HL-60 (cell line): ENCODE results near the gene TRIP6.

ENCODE experiments used
- DNase-seq, 2 experiments: peaks; one replicate each; pipeline ENCODE4 v3.0.0-alpha.2; 2010 to 2020; ENCODE audit warnings: low read depth in 1 of 2, low spot score in 1 of 2
- H3K27ac ChIP-seq: fragments of 250-450 bp; sonication (Bioruptor Pico); replicated peaks from 2 replicates; pipeline ENCODE4 v1.5.1; 2020; ENCODE audit warnings: mild to moderate bottlenecking, moderate library complexity
- H3K27me3 ChIP-seq: fragments of 250-450 bp; sonication (Bioruptor Pico); 2 replicates; pipeline ENCODE4 v1.5.1; 2021; ENCODE audit warnings: mild to moderate bottlenecking, moderate library complexity; ENCODE audit not compliant: insufficient read depth, poor library complexity, severe bottlenecking
- H3K4me3 ChIP-seq: replicated peaks from 2 replicates; pipeline ENCODE4 v1.5.1; 2011; ENCODE audit warnings: mild to moderate bottlenecking, control low read depth, low read length; ENCODE audit not compliant: insufficient read depth
- CTCF ChIP-seq: IDR thresholded peaks from one replicate; pipeline ENCODE4 v1.5.1; 2011; ENCODE audit warnings: low read length, control low read depth, inconsistent platforms; ENCODE audit not compliant: insufficient read depth
- GABPA ChIP-seq: IDR thresholded peaks from 2 replicates; pipeline ENCODE4 v1.6.1; 2012; ENCODE audit warnings: low read depth
- POLR2AphosphoS5 ChIP-seq: IDR thresholded peaks from 2 replicates; pipeline ENCODE4 v1.6.1; 2012; ENCODE audit warnings: low read depth
- REST ChIP-seq: IDR thresholded peaks from 2 replicates; pipeline ENCODE4 v1.6.1; 2012; ENCODE audit warnings: low read depth; ENCODE audit not compliant: insufficient replicate concordance
- SPI1 ChIP-seq: IDR thresholded peaks from 2 replicates; pipeline ENCODE4 v1.6.1; 2012; ENCODE audit warnings: low read depth, mild to moderate bottlenecking, borderline replicate concordance

The TRIP6 gene

GRCh38 chr7:100884736-100885439 lies 17.7 kb downstream of the TRIP6 start:
- no peaks in the 10 kb centered on the region for H3K27me3 ChIP-seq
- no peak for TF ChIP-seq REST
- peak; percentile 64; the same call in 1 of the 2 replicates for TF ChIP-seq SPI1
- no peak for TF ChIP-seq CTCF
- peak; percentile 76 for TF ChIP-seq GABPA
- TF ChIP-seq POLR2AphosphoS5: peak; percentile 56; the same call in 1 of the 2 replicates
- H3K4me3 ChIP-seq: peak overlapping the region; percentile 2; the same call in 1 of the 2 replicates
- peak; percentile 79 to 86 for DNase-seq
- peak overlapping the region; percentile 27 for H3K27ac ChIP-seq

GRCh38 chr7:100885440-100886141 lies 18.4 kb downstream of the TRIP6 start:
- H3K4me3 ChIP-seq: peak overlapping the region; percentile 2; the same call in 1 of the 2 replicates
- DNase-seq: no peak
- peaks cover 2% of the 10 kb centered on the region for H3K27me3 ChIP-seq
- H3K27ac ChIP-seq: peak overlapping the region; percentile 27
- TF ChIP-seq GABPA: no peak

GRCh38 chr7:100886142-100886935 lies 19.2 kb downstream of the TRIP6 start:
- DNase-seq: no peak
- peaks cover 10% of the 10 kb centered on the region for H3K27me3 ChIP-seq
- no peak overlapping the region for H3K4me3 ChIP-seq
- peak overlapping the region; percentile 86 for H3K27ac ChIP-seq
- TF ChIP-seq POLR2AphosphoS5 (no peak), SPI1 (no peak), GABPA (no peak), REST (no peak), CTCF (no peak)

- no peak for TF ChIP-seq REST
- no peak for TF ChIP-seq POLR2AphosphoS5
- TF ChIP-seq GABPA: no peak
- TF ChIP-seq SPI1: no peak
- no peak for TF ChIP-seq CTCF
- Histone ChIP-seq H3K4me3 (0 out of 2 replicates have a peak overlapping the region, but pooled peaks have one; percentile 1), H3K27ac (peak overlapping the region; percentile 86), H3K27me3 (peaks cover 15% of the 10 kb centered on the region)
- DNase-seq: no peak
Observed at GRCh38 chr7:100886936-100887515, 19.8 kb downstream of the TRIP6 start.
